ENCODE measurements around the gene LRP5.

DNA sequence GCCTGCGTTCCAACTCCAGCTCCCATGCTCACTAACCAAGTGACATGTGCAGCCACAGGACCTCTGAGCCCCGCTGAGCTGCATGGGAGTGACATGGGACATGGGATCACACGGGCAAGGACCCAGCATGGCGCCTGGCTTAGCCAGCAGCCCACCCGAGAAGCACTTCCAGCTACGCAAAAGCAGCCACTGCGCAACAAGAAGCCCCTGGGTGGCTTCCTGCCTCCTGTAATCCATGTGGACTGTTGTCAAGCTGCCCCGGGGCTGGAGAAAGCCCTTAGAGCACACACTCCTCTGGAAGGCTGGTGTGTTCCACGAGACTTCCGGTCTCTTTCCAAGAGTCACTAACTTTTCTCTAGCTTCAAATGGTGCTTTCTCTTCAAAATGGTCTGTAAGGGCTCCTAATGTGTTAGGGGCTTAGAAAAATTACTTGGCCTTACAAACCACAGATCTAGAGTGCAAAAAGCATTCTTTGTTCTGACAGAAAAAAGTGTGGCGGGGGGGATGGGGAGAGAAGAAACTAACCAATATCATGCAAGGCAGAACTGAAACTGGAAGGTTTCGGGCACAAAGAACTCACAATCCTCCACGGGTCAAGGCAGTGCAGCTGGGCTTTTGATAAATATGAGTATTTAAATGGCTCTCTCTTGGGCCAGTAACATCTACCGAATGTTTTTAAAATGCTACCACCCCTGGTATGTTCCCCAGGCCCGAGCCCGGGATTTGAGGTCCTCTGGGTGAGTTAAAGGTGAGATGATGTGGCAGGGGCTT is 46.1 kb upstream of the LRP5 start:
- no peak for TF ChIP-seq POLR2A (IDR thresholded peaks at IDR 0.05)
- TF ChIP-seq, protein P1, sequence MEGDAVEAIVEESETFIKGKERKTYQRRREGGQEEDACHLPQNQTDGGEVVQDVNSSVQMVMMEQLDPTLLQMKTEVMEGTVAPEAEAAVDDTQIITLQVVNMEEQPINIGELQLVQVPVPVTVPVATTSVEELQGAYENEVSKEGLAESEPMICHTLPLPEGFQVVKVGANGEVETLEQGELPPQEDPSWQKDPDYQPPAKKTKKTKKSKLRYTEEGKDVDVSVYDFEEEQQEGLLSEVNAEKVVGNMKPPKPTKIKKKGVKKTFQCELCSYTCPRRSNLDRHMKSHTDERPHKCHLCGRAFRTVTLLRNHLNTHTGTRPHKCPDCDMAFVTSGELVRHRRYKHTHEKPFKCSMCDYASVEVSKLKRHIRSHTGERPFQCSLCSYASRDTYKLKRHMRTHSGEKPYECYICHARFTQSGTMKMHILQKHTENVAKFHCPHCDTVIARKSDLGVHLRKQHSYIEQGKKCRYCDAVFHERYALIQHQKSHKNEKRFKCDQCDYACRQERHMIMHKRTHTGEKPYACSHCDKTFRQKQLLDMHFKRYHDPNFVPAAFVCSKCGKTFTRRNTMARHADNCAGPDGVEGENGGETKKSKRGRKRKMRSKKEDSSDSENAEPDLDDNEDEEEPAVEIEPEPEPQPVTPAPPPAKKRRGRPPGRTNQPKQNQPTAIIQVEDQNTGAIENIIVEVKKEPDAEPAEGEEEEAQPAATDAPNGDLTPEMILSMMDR (IDR thresholded peaks at IDR 0.05), result no peak

All from thyroid gland (tissue), 4 donors.